Activated naive CD4-positive, alpha-beta T cell treated with anti-CD3 and anti-CD28 coated beads, Interleukin-2, amount 50 U/mL, for 72 hours (primary cell): ENCODE data around the gene FIBP. TPM values are rescaled to one million over a fixed set of nuclear protein-coding genes. Genes with fewer than 3 reads are reported as not detected.

Experiments
- ATAC-seq, 2 donors: fragments of 150-1000 bp; cut with Tn5 transposase; 2 replicates each; pipeline ENCODE4 v1.10.0; 2021; ENCODE audit warnings: mild to moderate bottlenecking in 2 of 2, moderate library complexity in 2 of 2
- DNase-seq, 2 donors: peaks; one replicate each; pipeline ENCODE4 v3.0.0; 2021 to 2022; ENCODE audit warnings: low spot score in 2 of 2
- H3K27ac Mint-ChIP-seq, 2 donors: one replicate each; pipeline ENCODE4 v1.8.0; 2022; ENCODE audit warnings: mild to moderate bottlenecking in 2 of 2, mixed read lengths in 2 of 2
- H3K36me3 Mint-ChIP-seq, 2 donors: one replicate each; pipeline ENCODE4 v1.8.0; 2022; ENCODE audit warnings: mixed read lengths in 2 of 2
- H3K9me3 Mint-ChIP-seq, 2 donors: one replicate each; pipeline ENCODE4 v1.8.0; 2022; ENCODE audit warnings: mixed read lengths in 2 of 2
- total RNA-seq, 2 donors: library from RNA; stranded (reverse); gene quantifications; one replicate each; pipeline ENCODE4 v1.2.3, GENCODE V29; 2022

Gene FIBP
- total RNA-seq, 2 donors from 2014 or later: 69.4 to 101 TPM

DNA sequence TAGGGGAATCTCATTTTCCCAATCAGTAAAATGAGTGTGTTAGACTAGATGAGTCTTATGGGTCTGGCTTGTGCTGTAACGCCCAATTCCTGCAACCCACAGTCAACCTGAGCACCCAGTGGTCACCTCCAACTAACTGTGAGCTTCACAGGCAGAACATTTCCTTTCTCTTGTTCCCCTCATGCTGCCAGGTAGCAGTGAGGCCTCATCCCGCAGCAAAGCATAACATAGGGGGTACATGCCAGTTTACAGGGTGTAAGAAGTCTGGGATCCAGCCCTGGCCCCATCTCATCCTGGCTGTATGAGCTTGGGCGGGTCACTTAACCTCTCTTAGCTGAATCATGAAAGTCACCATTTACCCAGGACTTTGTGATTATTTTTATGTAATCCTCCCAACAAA lies 19.4 kb downstream of the FIBP start:
- no peak for ATAC-seq
- Mint-ChIP-seq H3K9me3 (no peaks in the 10 kb centered on the region), H3K27ac (peak overlapping the region in 1 of 2 donors; percentile 82), H3K36me3 (peaks cover 0 to 12% of the 10 kb centered on the region in 2 donors)
- DNase-seq: no peak

GRCh38 chr11:65868076-65868667 lies 20.1 kb downstream of the FIBP start:
- H3K36me3 Mint-ChIP-seq: peaks cover 0 to 14% of the 10 kb centered on the region in 2 donors
- ATAC-seq (no peak), DNase-seq (no peak)

DNA sequence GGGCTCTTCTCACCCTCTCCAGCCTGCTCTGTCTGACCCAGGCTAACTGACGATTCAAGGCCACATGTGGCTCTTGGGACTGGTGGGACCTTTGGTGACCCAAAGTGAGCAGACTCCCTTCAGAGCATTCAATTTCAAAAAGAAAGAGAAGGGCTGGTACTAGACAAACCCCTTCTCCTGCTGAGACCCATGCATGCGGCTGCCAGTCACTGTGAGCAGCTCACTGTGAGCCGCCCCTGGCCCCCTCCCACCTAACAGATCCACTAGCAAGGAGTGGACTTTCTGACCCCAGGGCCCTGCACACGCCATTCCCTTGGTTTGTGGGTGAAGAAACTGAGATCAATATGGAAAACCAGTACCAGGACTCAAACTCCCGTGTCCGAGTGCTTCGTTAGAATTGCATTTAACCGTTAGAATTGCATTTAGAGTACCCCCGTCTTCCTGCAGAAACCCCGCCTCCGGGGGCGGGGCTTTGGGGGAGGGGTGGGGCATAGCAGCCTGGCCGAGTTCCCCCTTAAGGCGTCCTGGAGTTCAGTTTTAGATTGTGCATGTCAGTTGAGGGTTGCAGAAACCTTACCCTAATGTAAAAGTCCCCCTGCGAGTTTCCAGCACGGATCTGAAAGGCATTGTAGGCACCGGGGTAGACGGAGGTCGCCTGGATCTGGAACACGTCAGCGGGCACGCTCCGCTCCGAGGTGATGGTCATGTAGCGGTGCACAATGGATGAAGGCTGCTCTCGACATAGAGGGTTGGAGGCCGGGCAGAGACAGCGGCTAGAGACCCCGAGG lies 20.8 kb downstream of the FIBP start:
- no peak for DNase-seq
- H3K27ac Mint-ChIP-seq: peak overlapping the region in 1 of 2 donors; percentile 88
- no peaks in the 10 kb centered on the region for H3K9me3 Mint-ChIP-seq
- ATAC-seq: no peak
- peaks cover 0 to 17% of the 10 kb centered on the region in 2 donors for H3K36me3 Mint-ChIP-seq

More at GRCh38 chr11:65868076-65868667, 20.1 kb downstream of the FIBP start:
- H3K9me3 Mint-ChIP-seq: no peaks in the 10 kb centered on the region
- peak overlapping the region in 1 of 2 donors; percentile 56 for H3K27ac Mint-ChIP-seq

DNA sequence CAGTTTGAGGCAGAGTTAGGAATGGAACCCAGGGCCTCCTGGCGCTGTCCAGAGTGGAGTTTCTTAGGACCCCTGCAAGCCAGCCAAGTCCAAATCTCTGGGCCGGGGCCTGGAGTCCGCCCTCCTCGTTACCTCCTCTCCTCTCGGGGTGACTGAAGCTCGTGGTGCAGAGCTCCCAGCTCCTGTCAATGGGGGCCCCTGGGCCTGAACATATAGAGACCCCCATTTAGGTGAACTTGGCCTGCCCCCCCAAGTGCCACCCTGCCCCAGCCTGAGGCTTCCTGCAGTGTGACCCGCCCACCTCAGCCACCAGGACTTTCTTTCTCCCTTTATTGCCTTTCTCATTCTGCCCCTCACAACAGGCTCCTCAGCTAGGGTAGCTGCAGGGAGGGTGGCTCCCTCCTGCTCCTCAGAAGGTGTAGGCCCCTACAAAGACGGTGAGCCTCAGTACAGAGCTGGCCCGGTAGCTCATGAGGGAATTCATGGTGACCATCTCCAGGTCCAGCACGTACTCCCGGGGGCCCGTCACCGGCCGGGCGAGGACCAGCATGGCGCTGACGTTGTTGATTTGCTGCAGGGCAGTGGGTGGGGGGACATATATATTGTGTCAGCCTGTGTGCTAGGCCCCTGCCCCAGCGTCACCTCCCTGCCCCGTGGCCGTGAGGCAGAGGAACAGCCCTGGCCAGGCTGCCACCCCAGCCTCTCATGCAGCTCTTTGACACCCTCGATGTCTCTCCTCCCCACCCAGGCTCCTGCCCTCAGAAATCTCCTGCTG lies 21.6 kb downstream of the FIBP start:
- no peak for DNase-seq
- no peaks in the 10 kb centered on the region for H3K9me3 Mint-ChIP-seq
- peak overlapping the region in 1 of 2 donors; percentile 88 for H3K27ac Mint-ChIP-seq
- H3K36me3 Mint-ChIP-seq: peaks cover 2 to 19% of the 10 kb centered on the region in 2 donors
- ATAC-seq: no peak

GRCh38 chr11:65865550-65866172 lies 22.6 kb downstream of the FIBP start:
- no peak for ATAC-seq
- Mint-ChIP-seq H3K36me3 (peaks cover 12 to 26% of the 10 kb centered on the region in 2 donors), H3K9me3 (no peaks in the 10 kb centered on the region), H3K27ac (no peak overlapping the region)
- no peak for DNase-seq

DNA sequence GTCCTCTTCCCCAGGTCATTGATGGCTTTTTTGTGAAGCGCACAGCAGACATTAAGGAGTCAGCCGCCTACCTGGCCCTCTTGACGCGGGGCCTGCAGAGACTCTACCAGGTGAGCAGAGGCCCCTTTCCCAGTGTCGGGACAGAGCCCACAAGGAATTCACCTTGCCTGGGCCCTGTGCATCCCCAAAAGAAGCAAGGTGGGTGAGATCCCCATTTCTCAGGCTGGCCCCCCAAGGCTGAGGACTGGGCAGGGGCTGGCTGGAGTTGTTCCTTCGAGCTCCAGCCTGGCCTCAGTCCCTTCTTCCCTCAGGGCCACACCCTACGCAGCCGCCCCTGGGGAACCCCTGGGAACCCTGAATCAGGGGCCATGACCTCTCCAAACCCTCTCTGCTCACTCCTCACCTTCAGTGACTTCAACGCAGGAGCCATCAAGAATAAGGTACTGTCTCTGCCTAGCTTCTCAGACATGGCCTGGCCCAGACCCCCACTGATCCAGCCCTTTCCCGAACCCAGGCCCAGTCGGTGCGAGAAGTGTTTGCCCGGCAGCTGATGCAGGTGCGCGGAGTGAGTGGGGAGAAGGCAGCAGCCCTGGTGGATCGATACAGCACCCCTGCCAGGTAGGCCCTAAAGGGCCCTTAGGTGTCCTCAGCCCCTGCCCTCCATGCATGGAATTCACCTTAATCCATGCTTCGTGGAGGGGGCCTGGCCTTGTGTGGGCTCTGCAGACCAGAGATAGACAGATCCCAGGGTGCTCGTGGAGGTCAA lies 23.4 kb downstream of the FIBP start:
- peaks cover 19 to 34% of the 10 kb centered on the region in 2 donors for H3K36me3 Mint-ChIP-seq
- H3K9me3 Mint-ChIP-seq: no peaks in the 10 kb centered on the region
- DNase-seq (peak in 1 of 2 donors; percentile 53), ATAC-seq (no peak)
- H3K27ac Mint-ChIP-seq: peak overlapping the region in 1 of 2 donors; percentile 44

DNA sequence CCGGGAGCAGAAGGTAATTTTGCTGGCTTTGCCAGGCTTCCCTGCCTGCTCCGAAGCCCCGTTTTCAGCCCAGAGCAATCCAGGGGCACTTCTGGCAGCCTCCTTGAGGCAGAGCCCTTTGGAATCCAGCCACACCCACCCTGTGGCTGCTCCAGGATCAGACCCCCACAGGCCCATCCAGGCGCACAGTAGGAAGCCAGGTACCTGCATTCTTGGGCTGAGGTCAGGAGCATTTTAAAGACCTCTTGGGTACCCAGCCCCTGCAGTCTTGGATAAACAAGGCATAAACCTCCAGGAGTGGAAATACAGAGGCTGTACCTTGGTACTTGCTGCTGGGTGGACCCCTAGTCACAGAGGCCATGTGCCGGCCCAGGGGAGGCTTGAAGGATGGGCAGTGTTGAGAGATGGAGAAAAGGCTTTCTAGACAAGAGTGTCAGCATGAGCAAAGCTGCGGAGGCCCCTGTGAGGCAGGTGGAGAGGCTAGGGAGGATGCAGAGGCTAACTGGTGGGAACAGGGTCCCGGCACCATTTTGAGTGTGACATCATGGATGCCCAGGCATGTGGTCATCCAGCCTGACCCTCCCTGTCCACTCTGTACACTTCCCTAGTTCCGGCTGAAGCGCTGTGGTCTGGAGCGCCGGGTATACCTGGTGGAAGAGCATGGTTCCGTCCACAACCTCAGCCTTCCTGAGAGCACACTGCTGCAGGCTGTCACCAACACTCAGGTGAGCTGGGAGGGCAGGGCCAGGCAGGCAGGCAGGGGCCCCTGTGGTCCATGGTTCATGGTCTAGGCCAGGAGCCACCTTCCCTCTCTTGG lies 24.2 kb downstream of the FIBP start:
- ATAC-seq (no peak), DNase-seq (peak in 1 of 2 donors; percentile 53)
- H3K27ac Mint-ChIP-seq: no peak overlapping the region
- peaks cover 20 to 36% of the 10 kb centered on the region in 2 donors for H3K36me3 Mint-ChIP-seq
- no peaks in the 10 kb centered on the region for H3K9me3 Mint-ChIP-seq

DNA sequence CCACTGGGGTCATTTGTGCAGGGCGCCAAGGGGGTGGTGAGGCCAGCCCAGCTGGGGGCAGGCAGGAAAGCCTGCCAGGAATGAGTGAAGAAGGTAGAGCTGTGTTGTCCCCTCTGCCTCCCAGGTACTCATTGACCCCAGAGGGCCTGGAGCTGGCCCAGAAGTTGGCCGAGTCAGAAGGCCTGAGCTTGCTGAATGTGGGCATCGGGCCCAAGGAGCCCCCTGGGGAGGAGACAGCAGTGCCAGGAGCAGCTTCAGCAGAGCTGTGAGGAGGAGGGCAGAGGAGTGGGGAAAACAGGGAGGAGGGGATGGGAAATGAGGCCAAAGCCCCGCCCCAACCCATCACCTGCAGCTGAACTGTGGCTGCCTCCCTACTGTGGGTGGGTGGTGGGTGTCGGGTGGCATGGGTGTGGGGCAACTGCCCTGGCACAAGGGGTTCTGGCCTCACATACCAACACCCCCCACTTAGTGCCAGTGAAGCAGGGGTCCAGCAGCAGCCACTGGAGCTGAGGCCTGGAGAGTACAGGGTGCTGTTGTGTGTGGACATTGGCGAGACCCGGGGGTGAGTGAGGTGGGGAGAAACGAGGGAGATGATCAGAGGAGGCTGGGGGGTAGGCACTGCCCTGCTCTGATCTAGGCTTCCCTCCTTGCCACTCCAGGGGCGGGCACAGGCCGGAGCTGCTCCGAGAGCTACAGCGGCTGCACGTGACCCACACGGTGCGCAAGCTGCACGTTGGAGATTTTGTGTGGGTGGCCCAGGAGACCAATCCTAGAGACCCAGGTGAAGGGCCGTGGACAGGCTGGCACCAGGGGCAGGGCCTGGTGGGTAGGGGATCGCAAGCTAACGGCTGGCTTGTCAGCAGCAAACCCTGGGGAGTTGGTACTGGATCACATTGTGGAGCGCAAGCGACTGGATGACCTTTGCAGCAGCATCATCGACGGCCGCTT lies 25.1 kb downstream of the FIBP start:
- Mint-ChIP-seq H3K9me3 (no peaks in the 10 kb centered on the region), H3K36me3 (peaks cover 25 to 39% of the 10 kb centered on the region in 2 donors), H3K27ac (peak overlapping the region; percentile 83 to 92)
- ATAC-seq (no peak), DNase-seq (peak in 1 of 2 donors; percentile 53)

GRCh38 chr11:65862191-65862735 lies 26.0 kb downstream of the FIBP start:
- ATAC-seq: no peak
- Mint-ChIP-seq H3K9me3 (no peaks in the 10 kb centered on the region), H3K36me3 (peaks cover 26 to 39% of the 10 kb centered on the region in 2 donors), H3K27ac (peak overlapping the region in 1 of 2 donors; percentile 92)
- peak in 1 of 2 donors; percentile 50 for DNase-seq

- ATAC-seq: no peak
- peak in 1 of 2 donors; percentile 56 for DNase-seq
- Mint-ChIP-seq H3K27ac (peak overlapping the region; percentile 88 to 92), H3K9me3 (no peaks in the 10 kb centered on the region), H3K36me3 (peaks cover 32 to 40% of the 10 kb centered on the region in 2 donors)
Measured at GRCh38 chr11:65861533-65862183, 26.6 kb downstream of the FIBP start.

- DNase-seq (no peak), ATAC-seq (no peak)
- Mint-ChIP-seq H3K36me3 (peaks cover 37 to 45% of the 10 kb centered on the region in 2 donors), H3K9me3 (no peaks in the 10 kb centered on the region), H3K27ac (peak overlapping the region; percentile 88 to 92)
Measured at GRCh38 chr11:65861165-65861505, 27.1 kb downstream of the FIBP start.

DNA sequence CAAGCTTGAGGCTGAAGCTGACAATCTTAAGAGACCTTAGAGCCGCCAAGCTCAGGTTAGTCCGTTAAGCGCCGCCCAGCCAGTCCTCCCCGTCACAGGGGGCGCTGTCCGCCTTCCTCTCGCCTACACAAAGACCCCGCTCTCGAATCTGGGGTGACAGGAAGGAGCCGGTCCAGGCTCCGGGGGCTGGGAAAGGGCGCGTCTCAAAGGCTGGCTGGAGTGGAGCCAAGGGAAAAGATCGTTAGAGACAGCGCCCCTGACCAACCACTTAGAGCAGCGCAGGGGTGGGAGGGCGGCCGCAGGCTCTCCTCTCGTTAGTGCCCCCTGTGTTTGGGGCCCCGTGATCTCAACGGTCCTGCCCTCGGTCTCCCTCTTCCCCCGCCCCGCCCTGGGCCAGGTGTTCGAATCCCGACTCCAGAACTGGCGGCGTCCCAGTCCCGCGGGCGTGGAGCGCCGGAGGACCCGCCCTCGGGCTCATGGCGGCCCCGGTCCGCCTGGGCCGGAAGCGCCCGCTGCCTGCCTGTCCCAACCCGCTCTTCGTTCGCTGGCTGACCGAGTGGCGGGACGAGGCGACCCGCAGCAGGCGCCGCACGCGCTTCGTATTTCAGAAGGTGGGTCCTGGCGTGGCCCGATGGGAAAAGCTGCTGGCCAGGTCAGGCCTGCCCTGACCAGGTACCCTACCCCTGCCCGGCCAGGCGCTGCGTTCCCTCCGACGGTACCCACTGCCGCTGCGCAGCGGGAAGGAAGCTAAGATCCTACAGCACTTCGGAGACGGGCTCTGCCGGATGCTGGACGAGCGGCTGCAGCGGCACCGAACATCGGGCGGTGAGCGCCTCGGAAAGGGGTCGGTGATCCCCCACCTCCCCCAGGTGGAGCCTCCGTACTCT lies 27.8 kb downstream of the FIBP start, which contains the start of gene MUS81:
TSS of gene MUS81 (plus strand) at position 156 of the 887 bp plus-strand sequence. CDS start at position 477, 321 bp downstream.
- ATAC-seq: peak; percentile 42
- H3K36me3 Mint-ChIP-seq: peaks cover 42 to 51% of the 10 kb centered on the region in 2 donors
- H3K9me3 Mint-ChIP-seq: no peaks in the 10 kb centered on the region

More for the DNA sequence above, 27.8 kb downstream of the FIBP start, which contains the start of gene MUS81:
- DNase-seq: peak; percentile 90 to 98
- peak within 1 kb of the TSS; percentile 92 to 99 for H3K27ac Mint-ChIP-seq
